ENCODE data around the gene CRTAC1. TPM values are rescaled to one million over a fixed set of nuclear protein-coding genes. Genes with fewer than 3 reads are reported as not detected.

The CRTAC1 gene
- total RNA-seq, 1 donor from 2014 or later: 0.63 TPM

- Mint-ChIP-seq H3K4me1 (no peaks in the 10 kb centered on the region), H3K4me3 (no peak overlapping the region), H3K27me3 (ENCODE audit: low read depth) (peaks cover 49% of the 10 kb centered on the region), H3K9me3 (no peaks in the 10 kb centered on the region), H3K27ac (no peak overlapping the region), H3K36me3 (no peaks in the 10 kb centered on the region)
- no peak for DNase-seq (ENCODE audit: low spot score in 2 of 2, unreplicated experiment in 2 of 2)
- TF ChIP-seq CTCF (IDR thresholded peaks at IDR 0.05; ENCODE audit: unreplicated experiment): no peak
Measured at GRCh38 chr10:97838091-97838490, 192.3 kb downstream of the CRTAC1 start.

GRCh38 chr10:97836446-97836845, 194.0 kb downstream of the CRTAC1 start:
- no peak overlapping the region for H3K4me3 Mint-ChIP-seq
- no peaks in the 10 kb centered on the region for H3K9me3 Mint-ChIP-seq
- no peak overlapping the region for H3K27ac Mint-ChIP-seq
- H3K4me1 Mint-ChIP-seq: no peaks in the 10 kb centered on the region
- no peaks in the 10 kb centered on the region for H3K36me3 Mint-ChIP-seq
- peaks cover 62% of the 10 kb centered on the region for H3K27me3 Mint-ChIP-seq (ENCODE audit: low read depth)
- no peak for TF ChIP-seq CTCF (IDR thresholded peaks at IDR 0.05; ENCODE audit: unreplicated experiment)
- no peak for DNase-seq (ENCODE audit: low spot score in 2 of 2, unreplicated experiment in 2 of 2)

- H3K36me3 Mint-ChIP-seq: no peaks in the 10 kb centered on the region
- no peak for DNase-seq (ENCODE audit: low spot score in 2 of 2, unreplicated experiment in 2 of 2)
- H3K4me3 Mint-ChIP-seq: no peak overlapping the region
- no peak overlapping the region for H3K27ac Mint-ChIP-seq
- no peaks in the 10 kb centered on the region for H3K9me3 Mint-ChIP-seq
- no peak for TF ChIP-seq CTCF (IDR thresholded peaks at IDR 0.05; ENCODE audit: unreplicated experiment)
- H3K4me1 Mint-ChIP-seq: no peaks in the 10 kb centered on the region
- H3K27me3 Mint-ChIP-seq (ENCODE audit: low read depth): peaks cover 80% of the 10 kb centered on the region
Measured at GRCh38 chr10:97831259-97831658, 199.2 kb downstream of the CRTAC1 start.

- Mint-ChIP-seq H3K27me3 (ENCODE audit: low read depth) (peaks cover 81% of the 10 kb centered on the region), H3K27ac (no peak overlapping the region), H3K4me1 (no peaks in the 10 kb centered on the region), H3K9me3 (no peaks in the 10 kb centered on the region), H3K36me3 (no peaks in the 10 kb centered on the region), H3K4me3 (no peak overlapping the region)
- no peak for DNase-seq (ENCODE audit: low spot score in 2 of 2, unreplicated experiment in 2 of 2)
- TF ChIP-seq CTCF (IDR thresholded peaks at IDR 0.05; ENCODE audit: unreplicated experiment): no peak
Measured at GRCh38 chr10:97830064-97830463, 200.4 kb downstream of the CRTAC1 start.

GRCh38 chr10:97828721-97829120, 201.7 kb downstream of the CRTAC1 start:
- no peak for DNase-seq (ENCODE audit: low spot score in 2 of 2, unreplicated experiment in 2 of 2)
- peaks cover 74% of the 10 kb centered on the region for H3K27me3 Mint-ChIP-seq (ENCODE audit: low read depth)
- no peak for TF ChIP-seq CTCF (IDR thresholded peaks at IDR 0.05; ENCODE audit: unreplicated experiment)
- H3K27ac Mint-ChIP-seq: no peak overlapping the region
- H3K4me3 Mint-ChIP-seq: no peak overlapping the region
- no peaks in the 10 kb centered on the region for H3K4me1 Mint-ChIP-seq
- H3K36me3 Mint-ChIP-seq: no peaks in the 10 kb centered on the region
- H3K9me3 Mint-ChIP-seq: no peaks in the 10 kb centered on the region

GRCh38 chr10:97827702-97828291, 202.6 kb downstream of the CRTAC1 start:
- Mint-ChIP-seq H3K9me3 (no peaks in the 10 kb centered on the region), H3K27ac (no peak overlapping the region), H3K4me1 (no peaks in the 10 kb centered on the region), H3K36me3 (no peaks in the 10 kb centered on the region), H3K4me3 (no peak overlapping the region), H3K27me3 (ENCODE audit: low read depth) (peaks cover 67% of the 10 kb centered on the region)
- TF ChIP-seq CTCF (IDR thresholded peaks at IDR 0.05; ENCODE audit: unreplicated experiment): no peak
- no peak for DNase-seq (ENCODE audit: low spot score in 2 of 2, unreplicated experiment in 2 of 2)
